HG03025 (cell line): ENCODE measurements around the gene CSNK2A2.

Experiments used
- ATAC-seq: cut with Tn5 transposase; IDR thresholded peaks from one replicate; pipeline ENCODE4 v1.9.1; 2021; ENCODE audit warnings: mild to moderate bottlenecking, moderate library complexity; ENCODE audit not compliant: unreplicated experiment, low FRiP score

CSNK2A2 gene

GRCh38 chr16:58116081-58116480 is 81.8 kb downstream of the CSNK2A2 start:
- no peak for ATAC-seq

GRCh38 chr16:58114827-58115825 is 82.8 kb downstream of the CSNK2A2 start:
- ATAC-seq = no peak

GRCh38 chr16:58111302-58111627 is 86.6 kb downstream of the CSNK2A2 start:
- no peak for ATAC-seq

GRCh38 chr16:58110571-58111301 is 87.2 kb downstream of the CSNK2A2 start:
- ATAC-seq = no peak

- no peak for ATAC-seq
Measured at GRCh38 chr16:58109881-58110280, 88.0 kb downstream of the CSNK2A2 start.

- ATAC-seq = no peak
Measured at GRCh38 chr16:58109330-58109729, 88.6 kb downstream of the CSNK2A2 start.
